ENCODE results near the gene RAB33A. TPM values are rescaled to one million over a fixed set of nuclear protein-coding genes. Genes with fewer than 3 reads are reported as not detected.

Gene RAB33A
- total RNA-seq, 4 donors from 2014 or later = 1.5 to 3.0 (median 1.8) TPM; not detected in 1

DNA sequence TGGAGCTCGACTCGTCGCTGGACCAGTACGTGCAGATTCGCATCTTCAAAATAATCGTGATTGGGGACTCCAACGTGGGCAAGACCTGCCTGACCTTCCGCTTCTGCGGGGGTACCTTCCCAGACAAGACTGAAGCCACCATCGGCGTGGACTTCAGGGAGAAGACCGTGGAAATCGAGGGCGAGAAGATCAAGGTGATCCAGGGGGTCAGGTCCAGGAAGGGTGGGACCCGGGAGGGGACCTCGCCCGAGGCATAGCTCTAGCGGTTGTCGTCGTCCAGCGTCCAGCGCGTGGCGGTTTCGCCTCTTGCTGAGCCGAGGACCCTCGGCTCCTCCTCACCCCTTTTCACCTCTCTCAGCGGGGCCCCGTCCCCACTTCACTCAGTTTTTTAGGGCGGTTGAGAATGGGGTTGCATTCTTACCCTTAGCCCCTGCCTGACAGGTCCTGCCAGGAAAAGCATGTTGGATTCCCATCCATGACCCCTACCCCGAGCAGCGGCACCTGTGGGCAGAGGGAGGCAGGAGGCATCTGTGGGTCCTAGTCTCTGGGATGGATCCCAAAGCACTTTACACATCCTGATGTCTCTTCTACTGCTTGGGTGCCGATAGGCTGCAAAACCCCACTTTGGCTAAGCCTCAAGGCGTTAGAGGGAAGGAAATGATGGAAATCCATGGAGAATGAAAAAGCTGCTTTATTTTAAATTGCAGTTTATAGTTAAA lies 524 bp downstream of the RAB33A start:
- intact Hi-C loops (cut with DNase I; ENCODE audit: low total_unique reads) = no loop called here
- Histone ChIP-seq H3K36me3 (no peaks in the 10 kb centered on the region), H3K4me3 (peak overlapping the region; percentile 29 to 46), H3K4me1 (no peaks in the 10 kb centered on the region), H3K27ac (peak overlapping the region; percentile 71 to 78), H3K9me3 (no peaks in the 10 kb centered on the region), H3K27me3 (no peaks in the 10 kb centered on the region)
- TF ChIP-seq, protein P1, sequence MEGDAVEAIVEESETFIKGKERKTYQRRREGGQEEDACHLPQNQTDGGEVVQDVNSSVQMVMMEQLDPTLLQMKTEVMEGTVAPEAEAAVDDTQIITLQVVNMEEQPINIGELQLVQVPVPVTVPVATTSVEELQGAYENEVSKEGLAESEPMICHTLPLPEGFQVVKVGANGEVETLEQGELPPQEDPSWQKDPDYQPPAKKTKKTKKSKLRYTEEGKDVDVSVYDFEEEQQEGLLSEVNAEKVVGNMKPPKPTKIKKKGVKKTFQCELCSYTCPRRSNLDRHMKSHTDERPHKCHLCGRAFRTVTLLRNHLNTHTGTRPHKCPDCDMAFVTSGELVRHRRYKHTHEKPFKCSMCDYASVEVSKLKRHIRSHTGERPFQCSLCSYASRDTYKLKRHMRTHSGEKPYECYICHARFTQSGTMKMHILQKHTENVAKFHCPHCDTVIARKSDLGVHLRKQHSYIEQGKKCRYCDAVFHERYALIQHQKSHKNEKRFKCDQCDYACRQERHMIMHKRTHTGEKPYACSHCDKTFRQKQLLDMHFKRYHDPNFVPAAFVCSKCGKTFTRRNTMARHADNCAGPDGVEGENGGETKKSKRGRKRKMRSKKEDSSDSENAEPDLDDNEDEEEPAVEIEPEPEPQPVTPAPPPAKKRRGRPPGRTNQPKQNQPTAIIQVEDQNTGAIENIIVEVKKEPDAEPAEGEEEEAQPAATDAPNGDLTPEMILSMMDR (IDR thresholded peaks at IDR 0.05) = no peak
- TF ChIP-seq POLR2A (IDR thresholded peaks at IDR 0.05) = no peak
- no peak for DNase-seq

DNA sequence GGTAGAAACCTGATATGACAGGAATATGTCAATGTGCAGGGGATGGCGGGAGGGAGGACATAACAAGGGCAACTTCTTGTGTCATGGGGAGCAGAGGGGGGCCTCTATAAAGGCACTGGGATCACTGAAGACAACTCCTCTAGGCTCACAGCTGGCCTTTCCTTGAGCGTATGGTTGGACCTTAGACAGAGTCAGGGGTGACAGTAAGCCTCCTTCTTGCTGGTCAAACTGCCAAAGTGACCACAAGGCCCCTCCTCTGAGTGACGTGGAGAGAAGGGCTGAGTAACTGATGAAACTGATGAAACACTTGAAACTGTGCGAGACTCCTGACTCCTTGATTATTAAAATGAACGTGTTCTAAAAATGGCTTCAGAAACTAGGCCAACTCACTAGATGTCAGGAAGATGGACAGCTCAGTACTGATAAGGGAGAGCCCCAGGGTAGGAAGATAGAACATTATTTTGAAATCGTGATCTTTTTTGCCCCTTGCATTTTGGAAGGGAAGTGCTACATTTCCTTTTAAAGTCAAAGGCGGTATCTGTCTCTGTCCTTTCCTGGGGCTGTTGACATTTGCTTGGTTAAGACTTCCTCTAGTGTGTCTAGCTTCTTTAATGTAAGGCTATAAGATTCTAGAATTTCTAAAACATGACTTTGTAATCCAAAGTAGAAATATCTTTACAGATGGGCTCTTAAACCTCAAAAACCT lies 1.6 kb downstream of the RAB33A start:
- no peaks in the 10 kb centered on the region for H3K27me3 ChIP-seq
- H3K27ac ChIP-seq = peak overlapping the region; percentile 71 to 78
- no peaks in the 10 kb centered on the region for H3K36me3 ChIP-seq
- no peaks in the 10 kb centered on the region for H3K4me1 ChIP-seq
- no peaks in the 10 kb centered on the region for H3K9me3 ChIP-seq
- peak; percentile 56 to 63 for DNase-seq
- intact Hi-C loops (cut with DNase I; ENCODE audit: low total_unique reads) = no loop called here
- H3K4me3 ChIP-seq = no peak overlapping the region
- TF ChIP-seq POLR2A (IDR thresholded peaks at IDR 0.05) = no peak
- TF ChIP-seq, protein P1 (IDR thresholded peaks at IDR 0.05) = no peak

DNA sequence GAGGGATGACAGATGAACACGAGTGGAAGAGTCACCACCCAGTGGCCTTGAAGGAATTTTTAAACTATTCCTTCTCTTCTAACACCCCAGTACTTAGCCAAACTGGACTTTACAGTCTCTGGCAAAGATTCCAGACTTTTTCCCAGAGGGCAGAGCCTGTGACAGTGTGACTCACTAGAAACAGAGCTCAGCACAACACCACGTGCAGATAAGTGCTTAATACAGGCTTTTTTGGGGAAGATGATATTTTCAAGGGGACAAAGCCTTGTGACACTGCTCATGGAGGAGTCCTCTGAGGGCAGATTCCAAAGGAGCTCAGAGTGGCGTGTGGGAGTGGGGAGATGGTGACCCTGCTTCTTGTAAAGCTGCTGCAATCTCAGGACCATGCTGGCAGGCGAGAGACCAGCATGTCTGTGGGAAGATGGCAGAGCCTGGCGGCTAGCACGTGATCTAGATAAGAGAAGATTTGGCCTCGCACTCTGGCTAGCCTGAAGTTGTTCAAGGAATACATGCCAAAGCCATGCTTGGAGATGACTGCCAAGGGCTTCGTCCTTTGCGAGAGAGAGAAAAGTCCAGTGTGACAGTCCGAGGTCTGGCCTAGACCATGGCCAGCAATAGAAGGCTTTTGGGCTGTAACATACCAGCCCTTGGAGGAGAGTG lies 2.4 kb downstream of the RAB33A start:
- peak; percentile 41 to 50 for DNase-seq
- Histone ChIP-seq H3K9me3 (no peaks in the 10 kb centered on the region), H3K4me3 (no peak overlapping the region), H3K36me3 (no peaks in the 10 kb centered on the region), H3K4me1 (no peaks in the 10 kb centered on the region), H3K27me3 (no peaks in the 10 kb centered on the region), H3K27ac (peak overlapping the region; percentile 71 to 78)
- no peak for TF ChIP-seq POLR2A (IDR thresholded peaks at IDR 0.05)
- TF ChIP-seq, protein P1 (IDR thresholded peaks at IDR 0.05) = no peak
- intact Hi-C loops (cut with DNase I; ENCODE audit: low total_unique reads) = no loop called here

DNA sequence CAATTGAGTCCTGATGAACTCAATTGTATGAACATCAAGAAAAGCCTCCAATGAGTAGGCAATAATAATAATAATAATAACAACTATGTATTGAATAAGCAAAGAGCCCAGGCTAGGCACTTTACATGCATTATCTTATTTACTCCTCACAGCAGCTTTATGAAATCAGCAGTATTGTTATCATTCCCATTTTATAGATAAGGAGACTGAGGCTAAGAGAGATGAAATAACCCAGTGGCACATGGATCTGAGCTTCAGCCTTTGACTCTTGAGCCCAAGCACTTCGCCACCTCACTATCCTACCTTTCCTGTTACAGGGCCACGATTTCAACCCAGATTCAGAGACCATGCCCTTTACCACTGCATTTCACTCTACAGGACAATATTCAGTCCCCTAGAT lies 3.2 kb downstream of the RAB33A start:
- Histone ChIP-seq H3K36me3 (no peaks in the 10 kb centered on the region), H3K27ac (peak overlapping the region; percentile 71 to 78), H3K9me3 (no peaks in the 10 kb centered on the region), H3K4me1 (no peaks in the 10 kb centered on the region), H3K4me3 (no peak overlapping the region), H3K27me3 (no peaks in the 10 kb centered on the region)
- no peak for DNase-seq
- intact Hi-C loops (cut with DNase I; ENCODE audit: low total_unique reads) = no loop called here
- no peak for TF ChIP-seq POLR2A (IDR thresholded peaks at IDR 0.05)

DNA sequence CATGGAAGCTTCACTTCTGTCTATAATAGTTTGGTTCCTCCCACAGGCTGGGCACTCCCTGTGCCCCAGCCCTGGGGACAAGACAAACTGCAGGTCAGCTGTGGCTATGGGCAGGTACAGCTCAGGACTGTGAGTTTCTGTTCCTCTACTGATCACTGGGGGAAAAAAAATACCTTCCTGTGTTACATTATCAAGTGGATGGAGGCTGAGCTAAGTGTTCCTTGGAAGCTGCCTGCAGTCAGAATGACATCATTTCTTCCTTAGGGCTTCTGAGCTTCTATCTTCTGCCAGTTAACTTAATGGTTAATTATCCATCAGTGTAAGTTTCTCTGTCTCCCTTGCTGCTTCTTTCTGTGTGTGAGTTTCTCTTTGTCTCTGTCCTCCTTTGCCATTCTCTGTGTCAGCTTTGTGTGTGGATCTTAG lies 4.6 kb downstream of the RAB33A start:
- Histone ChIP-seq H3K27ac (no peak overlapping the region), H3K36me3 (no peaks in the 10 kb centered on the region), H3K4me3 (no peak overlapping the region), H3K9me3 (no peaks in the 10 kb centered on the region), H3K4me1 (no peaks in the 10 kb centered on the region), H3K27me3 (no peaks in the 10 kb centered on the region)
- TF ChIP-seq, protein P1 (IDR thresholded peaks at IDR 0.05) = no peak
- TF ChIP-seq POLR2A (IDR thresholded peaks at IDR 0.05) = no peak
- intact Hi-C loops (cut with DNase I; ENCODE audit: low total_unique reads) = no loop called here
- no peak for DNase-seq
